Progenitor cell of endocrine pancreas (in vitro differentiated cells): ENCODE data around the gene ZXDC. TPM values are rescaled to one million over a fixed set of nuclear protein-coding genes. Genes with fewer than 3 reads are reported as not detected.

ENCODE experiments used
- DNase-seq: peaks from one replicate; pipeline ENCODE4 v3.0.0; 2021; ENCODE audit warnings: low spot score; ENCODE audit not compliant: unreplicated experiment
- H3K27ac Mint-ChIP-seq: 2 replicates; pipeline ENCODE4 v1.8.0; 2021; ENCODE audit warnings: mild to moderate bottlenecking, moderate library complexity, mixed read lengths
- H3K27me3 Mint-ChIP-seq: 2 replicates; pipeline ENCODE4 v1.8.0; 2021; ENCODE audit warnings: mixed read lengths
- H3K36me3 Mint-ChIP-seq: 2 replicates; pipeline ENCODE4 v1.8.0; 2022; ENCODE audit warnings: mixed read lengths; ENCODE audit not compliant: insufficient read depth
- H3K4me1 Mint-ChIP-seq: 2 replicates; pipeline ENCODE4 v1.8.0; 2021; ENCODE audit warnings: low read depth, mixed read lengths
- H3K4me3 Mint-ChIP-seq: 2 replicates; pipeline ENCODE4 v1.8.0; 2021; ENCODE audit warnings: low read depth, mild to moderate bottlenecking, moderate library complexity, mixed read lengths
- H3K9me3 Mint-ChIP-seq: 2 replicates; pipeline ENCODE4 v1.8.0; 2021; ENCODE audit warnings: low read depth, mixed read lengths
- total RNA-seq: library from RNA; stranded (reverse); gene quantifications from 2 replicates; pipeline ENCODE4 v1.2.1, GENCODE V29; 2021
- TF ChIP-seq, protein P1 (sequence below): fragments of 200-600 bp; sonication (generic); IDR thresholded peaks from one replicate; pipeline ENCODE4 v1.5.0; 2021; ENCODE audit warnings: antibody characterized with exemption, mild to moderate bottlenecking; ENCODE audit not compliant: unreplicated experiment

ZXDC gene
- total RNA-seq, 1 donor from 2014 or later: 40.5 TPM

GRCh38 chr3:126441256-126441880, 34.3 kb downstream of the ZXDC start:
- Mint-ChIP-seq H3K9me3 (no peaks in the 10 kb centered on the region), H3K27me3 (no peaks in the 10 kb centered on the region), H3K4me1 (peaks cover 10% of the 10 kb centered on the region), H3K4me3 (no peak overlapping the region), H3K36me3 (peaks cover 3% of the 10 kb centered on the region), H3K27ac (no peak overlapping the region)
- no peak for DNase-seq
- TF ChIP-seq, protein P1, sequence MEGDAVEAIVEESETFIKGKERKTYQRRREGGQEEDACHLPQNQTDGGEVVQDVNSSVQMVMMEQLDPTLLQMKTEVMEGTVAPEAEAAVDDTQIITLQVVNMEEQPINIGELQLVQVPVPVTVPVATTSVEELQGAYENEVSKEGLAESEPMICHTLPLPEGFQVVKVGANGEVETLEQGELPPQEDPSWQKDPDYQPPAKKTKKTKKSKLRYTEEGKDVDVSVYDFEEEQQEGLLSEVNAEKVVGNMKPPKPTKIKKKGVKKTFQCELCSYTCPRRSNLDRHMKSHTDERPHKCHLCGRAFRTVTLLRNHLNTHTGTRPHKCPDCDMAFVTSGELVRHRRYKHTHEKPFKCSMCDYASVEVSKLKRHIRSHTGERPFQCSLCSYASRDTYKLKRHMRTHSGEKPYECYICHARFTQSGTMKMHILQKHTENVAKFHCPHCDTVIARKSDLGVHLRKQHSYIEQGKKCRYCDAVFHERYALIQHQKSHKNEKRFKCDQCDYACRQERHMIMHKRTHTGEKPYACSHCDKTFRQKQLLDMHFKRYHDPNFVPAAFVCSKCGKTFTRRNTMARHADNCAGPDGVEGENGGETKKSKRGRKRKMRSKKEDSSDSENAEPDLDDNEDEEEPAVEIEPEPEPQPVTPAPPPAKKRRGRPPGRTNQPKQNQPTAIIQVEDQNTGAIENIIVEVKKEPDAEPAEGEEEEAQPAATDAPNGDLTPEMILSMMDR: no peak

GRCh38 chr3:126440709-126440995, 35.0 kb downstream of the ZXDC start:
- H3K4me3 Mint-ChIP-seq: no peak overlapping the region
- peaks cover 4% of the 10 kb centered on the region for H3K4me1 Mint-ChIP-seq
- H3K27ac Mint-ChIP-seq: no peak overlapping the region
- H3K9me3 Mint-ChIP-seq: no peaks in the 10 kb centered on the region
- DNase-seq: no peak
- TF ChIP-seq, protein P1: no peak
- no peaks in the 10 kb centered on the region for H3K36me3 Mint-ChIP-seq
- no peaks in the 10 kb centered on the region for H3K27me3 Mint-ChIP-seq

- no peaks in the 10 kb centered on the region for H3K36me3 Mint-ChIP-seq
- no peaks in the 10 kb centered on the region for H3K4me1 Mint-ChIP-seq
- TF ChIP-seq, protein P1: no peak
- H3K27me3 Mint-ChIP-seq: no peaks in the 10 kb centered on the region
- no peak overlapping the region for H3K4me3 Mint-ChIP-seq
- H3K27ac Mint-ChIP-seq: no peak overlapping the region
- H3K9me3 Mint-ChIP-seq: no peaks in the 10 kb centered on the region
- no peak for DNase-seq
Observed at GRCh38 chr3:126439968-126440708, 35.6 kb downstream of the ZXDC start.

DNA sequence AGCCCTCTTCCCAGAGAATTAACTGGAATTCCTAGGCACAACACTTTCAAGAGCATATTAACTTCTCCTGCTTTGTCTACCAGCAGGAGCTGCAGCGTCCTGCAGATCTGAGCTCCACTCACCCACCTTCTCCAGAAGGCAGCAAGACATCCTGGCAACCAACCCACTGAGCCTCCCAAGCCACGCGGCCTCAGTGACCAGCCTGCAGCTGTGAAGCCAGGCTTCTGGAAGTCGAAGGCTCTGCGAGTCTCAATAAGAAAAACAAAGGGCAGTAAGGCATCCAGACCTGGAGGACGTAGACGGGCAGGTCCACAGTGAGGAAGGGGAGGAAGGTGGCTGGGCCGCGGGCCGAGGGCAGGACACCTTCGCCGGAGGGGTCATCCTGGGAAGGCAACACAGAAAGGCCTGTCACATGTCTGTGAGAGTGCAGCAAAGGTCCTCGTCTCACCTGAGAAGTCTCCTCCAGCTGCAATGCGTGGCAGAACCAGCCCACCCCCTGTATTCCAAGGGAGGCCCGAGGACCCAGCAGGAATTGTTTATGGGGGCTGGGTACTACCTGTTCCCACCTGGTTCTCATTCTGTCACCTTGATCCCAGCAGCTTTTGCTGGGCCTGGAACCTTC, 36.2 kb downstream of the ZXDC start:
- no peak for DNase-seq
- Mint-ChIP-seq H3K36me3 (no peaks in the 10 kb centered on the region), H3K27ac (no peak overlapping the region), H3K4me3 (no peak overlapping the region), H3K27me3 (no peaks in the 10 kb centered on the region), H3K9me3 (no peaks in the 10 kb centered on the region), H3K4me1 (no peaks in the 10 kb centered on the region)
- TF ChIP-seq, protein P1: no peak

GRCh38 chr3:126438746-126439145, 36.9 kb downstream of the ZXDC start:
- TF ChIP-seq, protein P1: no peak
- no peak for DNase-seq

More at GRCh38 chr3:126438746-126439145, 36.9 kb downstream of the ZXDC start:
- H3K9me3 Mint-ChIP-seq: no peaks in the 10 kb centered on the region
- H3K27ac Mint-ChIP-seq: no peak overlapping the region
- H3K4me3 Mint-ChIP-seq: no peak overlapping the region
- H3K4me1 Mint-ChIP-seq: no peaks in the 10 kb centered on the region
- H3K27me3 Mint-ChIP-seq: no peaks in the 10 kb centered on the region
- H3K36me3 Mint-ChIP-seq: no peaks in the 10 kb centered on the region
